Activated CD8-positive, alpha-beta memory T cell treated with anti-CD3 and anti-CD28 coated beads, Interleukin-2, amount 50 U/mL, for 24 hours (primary cell): Measurements from ENCODE around the gene C5AR2.
"Not testable (repeated sequence)": the region's sequence is repeated elsewhere in the genome, so short reads cannot be mapped to it uniquely, and the experiment has no call there.

Experiments used
- DNase-seq: peaks from one replicate; pipeline ENCODE4 v3.0.0-alpha.2; 2020; ENCODE audit errors: extremely low read depth

C5AR2 gene

DNA sequence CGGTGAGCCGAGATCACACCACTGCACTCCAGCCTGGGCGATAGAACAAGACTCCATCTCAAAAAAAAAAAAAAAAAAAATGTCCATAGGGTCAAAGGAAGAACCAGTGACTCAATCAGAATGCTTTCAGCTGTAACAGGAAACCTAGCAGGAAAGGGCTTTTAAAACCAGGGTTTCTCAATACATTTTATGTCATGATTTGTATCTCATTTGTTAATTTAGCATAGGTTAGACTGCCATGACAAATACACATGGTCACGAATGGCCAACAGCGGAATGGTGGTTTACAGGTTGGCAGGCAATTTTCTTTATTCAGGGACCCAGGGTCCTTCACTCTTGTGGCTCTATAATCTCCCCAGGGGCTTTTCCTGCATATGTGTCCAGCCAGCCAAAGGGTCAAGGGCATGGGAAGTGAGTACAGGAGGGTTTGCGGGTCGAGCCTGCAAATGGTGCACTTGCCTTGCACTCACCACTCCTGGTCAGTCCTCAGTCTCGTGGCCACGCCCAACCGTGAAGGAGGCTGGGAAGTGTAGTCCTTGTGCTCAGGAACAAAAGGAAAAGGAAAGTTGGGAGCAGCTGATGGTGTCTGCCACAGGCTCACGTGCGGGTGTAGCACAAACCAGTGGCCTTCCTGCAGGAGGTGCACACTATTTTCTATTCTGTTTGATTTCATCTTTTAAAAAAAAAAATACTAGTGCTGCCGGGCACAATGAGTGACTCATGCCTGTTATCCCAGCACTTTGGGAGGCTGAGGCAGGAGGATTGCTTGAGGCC is 32.0 kb downstream of the C5AR2 start:
- DNase-seq = no peak

DNA sequence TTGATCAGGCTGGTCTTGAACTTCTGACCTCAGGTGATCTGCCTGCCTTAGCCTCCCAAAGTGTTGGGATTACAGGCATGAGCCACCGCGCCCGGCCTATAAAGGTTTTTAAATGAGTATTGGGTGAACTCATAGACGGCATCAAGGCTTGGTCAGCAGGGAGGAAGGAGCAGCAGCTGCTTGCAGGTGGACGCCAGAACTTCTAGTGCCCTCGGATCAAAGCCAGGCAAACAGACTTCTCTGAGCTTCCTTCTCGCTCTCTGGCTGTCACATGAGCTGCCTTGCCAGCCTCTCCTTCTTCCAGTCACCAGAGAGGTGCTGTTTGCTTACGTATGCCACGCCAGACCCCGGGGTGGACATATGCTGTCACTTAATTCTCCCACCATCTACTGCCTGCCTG is 33.5 kb downstream of the C5AR2 start:
- DNase-seq = not testable (repeated sequence)

DNA sequence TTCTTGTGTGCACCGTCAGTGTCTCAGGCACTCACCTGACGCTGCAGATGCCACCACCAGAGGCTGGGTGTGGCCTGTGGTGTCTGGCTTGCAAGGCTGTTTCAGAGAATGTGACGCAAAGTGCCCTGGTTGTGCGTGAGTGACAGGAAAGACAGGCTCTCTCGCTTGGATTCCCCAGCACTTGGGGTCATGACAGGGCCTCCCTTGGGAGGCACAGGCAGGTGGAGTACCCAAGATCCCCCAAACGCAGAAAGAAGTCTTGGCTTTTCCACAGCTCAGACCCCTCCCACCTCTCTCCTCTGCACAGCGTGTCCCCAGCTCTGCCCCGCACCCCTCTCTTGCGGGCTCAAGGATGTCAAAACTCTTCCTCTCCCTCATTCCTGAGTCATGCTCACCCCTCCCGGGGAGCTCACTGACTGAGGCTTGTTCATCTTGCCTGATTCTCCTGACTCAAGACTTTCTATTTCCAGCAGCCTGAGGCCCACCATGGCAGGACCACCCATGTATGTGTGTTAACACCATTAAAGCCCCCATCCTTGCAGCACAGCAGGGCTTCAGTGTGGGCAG is 38.2 kb downstream of the C5AR2 start:
- no peak for DNase-seq

DNA sequence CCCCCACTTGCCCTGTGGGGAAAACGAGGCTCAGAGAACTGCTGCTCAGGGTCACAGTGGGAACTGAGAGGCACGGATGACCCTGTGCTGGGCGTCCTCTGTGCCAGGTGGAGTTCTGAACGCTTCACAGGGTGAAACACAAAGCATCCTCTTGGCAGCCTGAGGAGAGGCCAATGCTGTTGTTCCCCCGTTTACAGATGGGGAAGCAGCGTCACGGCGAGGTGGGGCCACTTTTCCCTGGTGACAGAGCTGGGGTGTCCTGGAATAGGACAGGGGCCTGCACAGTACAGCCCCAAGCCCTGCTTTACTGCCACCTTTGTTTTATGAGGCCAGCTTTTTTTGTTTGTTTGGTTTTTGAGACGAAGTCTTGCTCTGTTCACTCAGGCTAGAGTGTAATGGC is 39.3 kb downstream of the C5AR2 start:
- DNase-seq = no peak

DNA sequence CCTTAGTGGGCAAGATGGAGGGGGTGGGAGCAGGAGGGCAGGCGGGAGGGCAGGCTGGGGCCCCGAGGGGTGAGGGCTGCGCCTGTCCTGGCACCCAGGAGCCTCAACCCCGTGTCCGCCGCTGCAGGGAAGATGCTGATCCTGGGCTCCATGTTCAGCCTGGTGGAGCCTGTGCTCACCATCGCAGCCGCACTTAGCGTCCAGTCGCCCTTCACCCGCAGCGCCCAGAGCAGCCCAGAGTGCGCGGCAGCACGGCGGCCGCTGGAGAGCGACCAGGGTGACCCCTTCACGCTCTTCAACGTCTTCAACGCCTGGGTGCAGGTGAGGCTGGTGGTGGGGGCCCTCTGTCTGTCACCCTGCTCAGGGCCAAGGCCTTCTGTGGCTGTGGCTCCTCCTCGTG is 40.6 kb downstream of the C5AR2 start:
- no peak for DNase-seq

DNA sequence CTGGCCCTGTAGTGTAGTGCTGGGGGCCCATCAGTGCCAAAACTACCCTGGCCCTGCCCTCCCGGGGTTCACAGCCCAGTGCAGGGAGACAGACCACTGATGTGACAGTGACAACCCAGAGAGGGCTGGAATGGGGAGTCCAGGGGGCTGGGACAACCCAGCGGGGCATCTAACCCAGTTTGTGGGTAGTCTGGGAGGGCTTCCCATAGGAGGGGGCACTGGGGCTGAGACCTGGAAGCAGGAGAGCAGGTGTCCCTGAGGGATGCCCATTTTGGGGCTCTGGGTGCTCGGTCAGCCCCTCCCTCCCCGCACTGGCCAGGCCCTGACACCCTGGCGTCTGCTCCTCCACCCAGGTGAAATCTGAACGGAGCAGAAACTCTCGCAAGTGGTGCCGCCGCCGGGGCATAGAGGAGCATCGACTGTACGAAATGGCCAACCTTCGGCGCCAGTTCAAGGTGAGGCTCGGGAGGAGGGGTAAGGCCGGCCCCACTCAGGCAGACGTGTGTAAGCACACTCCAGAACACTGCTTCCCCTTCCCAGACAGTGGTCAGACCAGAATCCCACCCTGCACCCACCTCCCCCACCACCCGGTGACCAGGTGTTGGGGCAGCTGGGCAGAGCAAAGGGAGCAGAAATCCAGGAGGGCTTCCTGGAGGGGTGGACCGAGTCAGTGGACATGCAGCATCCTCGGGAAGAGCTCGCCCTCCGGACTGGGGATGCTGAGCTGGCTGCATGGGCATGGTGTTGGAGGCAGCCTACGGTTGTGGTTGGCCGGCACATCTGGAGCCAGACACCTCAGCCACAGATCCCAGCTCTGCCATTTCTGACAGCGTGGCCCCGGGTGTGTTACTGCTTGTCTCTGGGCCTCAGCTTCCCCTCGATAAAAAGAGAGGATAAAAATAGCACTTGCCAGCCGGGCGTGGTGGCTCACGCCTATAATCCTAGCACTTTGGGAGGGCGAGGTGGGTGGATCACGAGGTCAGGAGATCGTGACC is 41.6 kb downstream of the C5AR2 start:
- no peak for DNase-seq

DNA sequence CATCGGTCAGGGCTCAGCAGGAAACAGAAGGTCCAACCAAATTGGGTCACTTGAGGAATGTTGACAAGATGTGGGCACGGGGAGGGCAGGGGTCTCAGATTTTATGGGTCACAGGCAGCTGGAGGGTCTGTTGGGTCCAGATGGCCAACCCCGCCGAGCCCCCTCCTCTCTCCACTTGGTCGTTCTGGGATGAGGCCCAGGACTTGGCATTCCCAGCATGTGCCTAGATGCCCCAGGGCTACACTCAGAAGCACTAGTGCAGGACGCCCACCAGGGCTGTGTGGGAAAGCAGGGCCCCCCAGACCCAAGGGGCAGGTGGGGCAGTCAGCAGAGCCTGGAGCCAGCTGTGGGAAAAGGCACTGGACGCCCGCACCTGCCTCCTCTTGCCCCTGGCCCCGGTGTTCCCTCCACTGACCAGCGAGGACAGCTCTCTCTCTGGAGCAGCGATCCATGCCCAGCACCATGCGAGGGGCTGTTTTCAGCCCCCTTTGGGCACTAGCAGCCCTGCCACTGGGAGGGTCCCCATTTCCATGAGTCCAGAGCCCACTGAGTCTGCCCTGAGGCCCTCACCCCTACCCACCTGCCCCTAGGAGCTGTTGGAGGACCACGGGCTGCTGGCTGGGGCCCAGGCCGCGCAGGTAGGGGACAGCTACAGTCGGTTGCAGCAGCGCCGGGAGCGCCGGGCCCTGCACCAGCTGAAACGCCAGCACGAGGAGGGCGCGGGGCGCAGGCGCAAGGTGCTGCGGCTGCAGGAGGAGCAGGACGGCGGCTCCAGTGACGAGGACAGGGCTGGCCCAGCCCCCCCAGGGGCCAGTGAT is 43.1 kb downstream of the C5AR2 start:
- DNase-seq = no peak

DNA sequence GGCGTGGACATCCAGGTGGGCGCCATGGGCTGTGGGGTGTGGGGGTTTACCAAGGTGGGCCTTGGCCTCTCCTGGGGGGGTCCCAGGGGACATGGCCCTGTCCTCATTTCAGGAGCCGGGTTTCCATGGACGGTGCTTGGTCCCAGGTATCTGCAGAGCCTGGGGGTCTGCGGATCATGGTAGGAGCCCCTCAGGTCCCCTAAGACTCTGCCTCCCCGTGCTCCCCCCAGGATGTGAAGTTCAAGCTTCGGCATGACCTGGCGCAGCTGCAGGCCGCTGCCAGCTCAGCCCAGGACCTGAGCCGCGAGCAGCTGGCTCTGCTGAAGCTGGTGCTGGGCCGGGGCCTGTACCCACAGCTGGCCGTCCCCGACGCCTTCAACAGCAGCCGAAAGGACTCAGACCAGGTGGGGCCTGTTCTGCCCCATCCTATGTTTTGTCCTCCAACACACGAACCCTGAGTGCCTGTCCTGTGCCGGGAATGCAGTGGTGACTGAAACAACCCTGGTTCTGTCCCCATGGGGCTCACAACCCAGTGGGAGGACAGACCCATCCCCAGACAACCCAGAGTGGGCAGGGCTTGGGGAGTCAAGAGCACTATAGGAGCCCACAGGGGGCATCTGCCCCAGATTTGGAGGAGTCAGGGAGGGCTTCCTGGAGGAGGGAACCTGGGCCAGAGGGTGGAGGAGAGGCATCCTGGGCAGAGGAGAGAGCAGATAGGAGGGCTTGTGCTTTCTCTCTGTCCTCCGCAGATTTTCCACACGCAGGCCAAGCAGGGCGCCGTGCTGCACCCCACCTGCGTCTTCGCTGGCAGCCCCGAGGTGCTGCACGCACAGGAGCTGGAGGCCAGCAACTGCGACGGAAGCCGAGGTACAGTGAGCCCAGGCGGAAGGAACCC is 44.0 kb downstream of the C5AR2 start:
- no peak for DNase-seq

DNA sequence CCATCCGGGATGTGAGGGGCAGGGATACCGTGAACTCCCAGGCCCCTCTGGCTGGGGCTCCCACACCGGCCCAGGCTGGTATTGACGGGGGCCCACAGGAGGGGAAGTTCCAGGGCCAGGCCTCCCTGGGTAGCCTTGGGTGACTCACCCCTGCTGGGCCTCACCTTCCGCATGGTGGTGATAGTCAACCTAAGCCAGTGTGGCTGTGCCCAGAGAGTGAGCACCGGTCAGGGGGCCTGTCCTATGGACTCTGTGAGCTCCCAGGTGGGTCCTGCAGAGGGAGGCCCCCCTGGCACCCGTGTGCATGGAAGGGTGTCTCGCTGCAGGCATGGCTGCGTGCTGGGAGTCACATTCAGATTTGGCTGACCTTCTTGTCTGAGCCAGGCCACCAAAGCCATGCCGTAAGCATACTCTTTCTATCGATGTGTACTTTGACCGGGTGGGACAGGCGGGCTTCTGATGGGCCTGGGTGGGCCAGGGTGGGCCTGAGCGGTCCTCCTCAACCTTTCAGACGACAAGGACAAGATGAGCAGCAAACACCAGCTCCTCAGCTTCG is 44.7 kb downstream of the C5AR2 start:
- DNase-seq = no peak

DNA sequence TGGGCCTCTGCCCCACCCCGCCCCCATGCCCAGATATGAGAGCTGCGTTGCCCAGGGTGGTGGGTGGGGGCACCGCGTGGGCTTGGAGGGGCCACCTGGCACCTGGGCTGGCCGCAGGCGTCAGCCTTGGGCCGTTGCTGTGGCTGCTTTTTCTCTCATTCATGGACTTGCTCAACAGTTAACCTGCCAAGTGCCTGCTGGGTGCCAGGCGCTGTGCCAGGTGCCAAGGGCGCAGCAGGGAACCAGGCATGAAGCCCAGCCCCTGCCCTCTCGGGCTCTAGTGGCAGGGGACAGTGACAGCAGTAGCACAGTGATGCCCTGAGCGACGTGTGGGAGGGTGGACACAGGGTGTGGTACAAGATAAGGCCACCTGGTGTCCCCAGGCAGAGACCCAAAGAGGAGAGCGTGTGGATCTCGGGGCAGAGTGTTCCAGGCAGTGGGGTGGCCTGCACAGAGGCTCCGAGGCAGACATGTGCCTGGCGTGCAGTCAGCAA is 45.3 kb downstream of the C5AR2 start:
- no peak for DNase-seq

DNA sequence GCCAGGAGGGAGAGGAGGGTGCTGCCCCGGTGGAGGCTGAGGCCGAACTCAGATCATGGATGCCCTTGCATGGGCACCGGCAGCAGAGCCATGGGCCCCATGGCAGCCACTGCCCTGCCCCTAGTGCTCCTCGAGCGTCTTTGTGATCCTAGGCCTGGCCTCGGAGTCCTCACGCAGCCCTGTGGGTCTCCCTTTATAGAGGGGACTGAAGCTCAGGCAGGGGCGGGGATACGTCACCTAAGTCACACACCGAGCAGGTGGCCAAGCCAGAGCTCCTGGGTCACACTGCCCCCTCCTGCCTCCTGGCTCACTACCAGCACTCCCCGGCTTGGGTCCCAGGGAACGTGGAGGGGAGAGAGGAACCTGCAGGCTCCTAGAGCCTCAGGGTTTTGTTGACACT is 45.8 kb downstream of the C5AR2 start:
- no peak for DNase-seq

DNA sequence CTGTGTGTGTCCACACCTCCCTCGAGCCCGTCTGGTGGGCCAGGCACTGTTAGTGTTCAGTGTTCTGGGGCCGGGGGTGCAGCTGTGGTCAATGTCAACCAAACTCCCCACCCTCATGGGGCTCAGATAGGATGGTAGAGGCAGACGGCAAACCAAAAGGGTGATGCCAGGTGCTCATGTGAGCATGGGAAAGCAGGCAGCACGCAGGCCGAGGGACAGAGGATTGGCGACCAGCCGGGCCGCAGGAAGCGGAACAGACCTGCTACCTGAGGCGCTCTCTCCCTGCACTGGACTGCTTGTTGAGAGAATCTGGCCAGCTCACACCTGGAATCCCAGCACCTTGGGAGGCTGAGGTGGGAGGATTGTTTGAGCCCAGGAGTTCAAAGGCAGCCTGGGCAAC is 46.3 kb downstream of the C5AR2 start:
- no peak for DNase-seq

DNA sequence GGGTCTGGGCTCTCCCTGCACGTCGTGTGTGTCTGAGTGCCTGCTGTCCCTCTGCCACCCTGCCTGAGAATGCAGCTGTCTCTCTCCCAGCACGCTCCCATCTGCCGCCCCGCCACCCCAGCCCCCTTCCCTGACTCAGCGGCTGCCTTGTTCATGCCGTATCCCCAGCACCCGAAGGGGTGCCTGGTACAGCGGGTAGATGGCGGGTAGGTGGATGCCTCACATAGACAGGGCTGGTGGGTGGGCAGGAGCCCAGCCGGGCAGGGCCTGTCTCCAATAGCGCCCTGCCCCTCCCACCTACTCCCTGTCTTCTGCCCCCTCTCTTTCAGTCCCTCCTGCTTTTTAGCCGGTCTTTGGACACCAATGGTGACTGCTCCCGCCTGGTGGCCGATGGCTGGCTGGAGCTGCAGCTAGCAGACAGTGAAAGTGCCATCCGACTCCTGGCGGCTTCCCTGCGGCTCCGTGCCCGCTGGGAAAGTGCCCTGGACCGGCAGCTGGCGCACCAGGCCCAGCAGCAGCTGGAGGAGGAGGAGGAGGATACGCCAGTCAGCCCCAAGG is 47.5 kb downstream of the C5AR2 start:
- no peak for DNase-seq

DNA sequence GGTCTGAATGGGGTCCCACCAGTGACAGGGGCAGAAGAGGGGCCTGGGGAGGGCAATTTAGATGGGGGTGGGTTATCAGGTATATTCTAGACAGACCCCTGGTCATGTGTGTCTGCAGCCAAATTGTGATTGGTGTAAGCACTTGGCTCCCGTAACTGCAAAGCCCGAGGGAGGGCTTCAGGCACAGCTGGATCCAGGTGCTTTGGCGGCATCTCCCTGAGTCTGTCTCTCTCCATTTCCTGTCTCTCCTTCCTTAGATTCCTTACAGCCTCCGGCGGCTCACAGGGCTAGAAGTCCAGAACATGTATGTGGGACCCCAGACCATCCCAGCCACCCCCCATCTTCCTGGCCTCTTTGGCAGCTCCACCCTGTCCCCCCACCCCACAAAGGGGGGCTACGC is 48.6 kb downstream of the C5AR2 start:
- DNase-seq = no peak

DNA sequence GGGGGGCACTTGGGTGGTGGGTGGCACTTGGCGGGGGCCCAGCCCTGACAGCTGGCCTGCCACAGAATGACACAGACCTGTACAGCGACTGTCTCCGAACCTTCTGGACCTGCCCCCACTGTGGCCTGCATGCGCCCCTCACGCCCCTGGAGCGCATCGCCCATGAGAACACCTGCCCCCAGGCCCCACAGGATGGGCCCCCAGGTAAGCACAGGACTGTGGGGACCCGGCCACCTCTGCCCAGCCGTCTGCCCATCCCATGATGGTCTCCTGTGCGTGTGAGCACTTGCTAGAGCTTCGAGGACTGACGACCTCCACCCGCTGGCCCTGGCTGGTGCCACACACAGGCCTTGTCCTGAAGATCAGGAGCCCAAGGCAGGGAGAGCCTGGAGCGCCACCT is 49.1 kb downstream of the C5AR2 start:
- no peak for DNase-seq

DNA sequence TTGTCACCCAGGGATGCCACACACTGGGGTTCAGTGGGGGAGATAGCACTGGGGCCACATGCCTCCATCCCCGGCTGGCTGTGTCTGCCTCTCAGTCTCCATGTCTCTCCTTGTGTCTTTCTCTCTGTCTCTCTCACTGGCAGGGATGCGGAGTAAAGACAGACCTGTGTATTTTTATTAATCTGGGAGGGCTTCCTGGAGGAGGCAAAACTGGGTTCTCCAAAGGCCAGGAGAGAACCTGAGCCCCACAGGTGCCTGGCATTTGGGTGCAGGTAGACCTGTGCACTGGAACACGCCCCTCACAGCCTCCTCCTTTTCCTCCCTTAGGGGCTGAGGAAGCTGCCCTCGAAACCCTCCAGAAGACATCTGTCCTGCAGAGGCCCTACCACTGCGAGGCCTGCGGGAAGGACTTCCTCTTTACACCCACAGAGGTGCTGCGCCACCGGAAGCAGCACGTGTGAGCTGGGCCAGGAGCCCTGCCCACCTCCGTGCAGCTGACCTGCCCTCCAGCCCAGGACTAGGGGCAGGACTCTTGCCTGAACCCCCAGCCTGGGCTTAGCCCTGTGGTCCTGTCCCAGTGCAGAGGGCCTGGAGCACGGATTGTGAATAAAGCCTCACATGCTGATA is 49.8 kb downstream of the C5AR2 start:
- no peak for DNase-seq

DNA sequence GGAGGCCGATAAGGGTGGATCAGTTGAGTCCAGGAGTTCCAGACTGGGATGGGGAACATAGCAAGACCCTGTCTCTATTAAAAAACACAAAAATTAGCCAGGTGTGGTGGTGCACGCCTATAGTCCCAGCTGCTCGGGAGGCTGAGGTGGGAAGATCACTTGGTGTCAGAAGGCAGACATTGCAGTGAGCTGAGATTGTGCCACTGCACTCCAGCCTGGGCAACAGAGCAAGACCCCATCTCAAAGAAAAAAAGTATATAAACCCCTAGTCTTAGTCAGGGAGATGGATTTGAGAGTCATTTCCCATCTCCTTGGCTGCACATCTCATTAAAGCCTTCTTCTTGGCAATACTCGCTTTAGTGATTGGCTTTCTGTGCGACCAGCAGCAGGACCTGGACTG is 51.9 kb downstream of the C5AR2 start:
- DNase-seq = not testable (repeated sequence)

DNA sequence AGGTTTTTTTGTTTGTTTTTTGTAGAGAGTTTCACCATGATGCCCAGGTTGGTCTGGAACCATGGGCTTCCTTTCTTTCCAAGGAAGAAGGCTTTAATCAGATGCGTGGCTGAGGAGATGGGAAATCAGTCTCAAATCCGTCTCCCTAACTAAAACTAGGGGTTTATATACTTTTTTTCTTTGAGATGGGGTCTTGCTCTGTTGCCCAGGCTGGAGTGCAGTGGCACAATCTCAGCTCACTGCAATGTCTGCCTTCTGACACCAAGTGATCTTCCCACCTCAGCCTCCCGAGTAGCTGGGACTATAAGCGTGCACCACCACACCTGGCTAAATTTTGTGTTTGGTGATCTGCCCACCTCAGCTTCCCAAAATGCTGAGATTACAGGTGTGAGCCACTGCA is 52.6 kb downstream of the C5AR2 start:
- DNase-seq = not testable (repeated sequence)

DNA sequence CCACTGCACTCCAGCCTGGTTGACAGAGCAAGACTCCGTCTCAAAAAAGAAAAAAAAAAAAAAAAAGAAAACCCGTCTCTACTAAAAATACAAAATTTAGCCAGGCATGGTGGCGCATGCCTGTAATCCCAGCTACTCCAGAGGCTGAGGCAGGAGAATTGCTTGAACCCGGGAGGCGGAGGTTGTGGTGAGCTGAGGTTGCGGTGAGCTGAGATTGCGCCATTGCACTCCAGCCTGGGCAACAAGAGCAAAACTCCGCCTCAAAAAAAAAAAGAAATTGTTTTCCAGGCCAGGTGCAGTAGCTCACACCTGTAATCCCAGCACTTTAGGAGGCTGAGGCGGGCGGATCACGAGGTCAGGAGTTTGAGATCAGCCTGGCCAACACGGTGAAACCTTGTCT is 54.6 kb downstream of the C5AR2 start:
- not testable (repeated sequence) for DNase-seq
